ENCODE data around the gene GCAT. TPM values are rescaled to one million over a fixed set of nuclear protein-coding genes. Genes with fewer than 3 reads are reported as not detected.

The GCAT gene
- total and polyA plus RNA-seq, 9 of the 15 experiments (the other 6 are each of a cell fraction or from before 2014, with no cell fraction given), result 1.9 to 69.9 (median 26.4) TPM

- peak; percentile 93 for TF ChIP-seq EP400 (IDR thresholded peaks at IDR 0.05)
- TF ChIP-seq, protein P1, sequence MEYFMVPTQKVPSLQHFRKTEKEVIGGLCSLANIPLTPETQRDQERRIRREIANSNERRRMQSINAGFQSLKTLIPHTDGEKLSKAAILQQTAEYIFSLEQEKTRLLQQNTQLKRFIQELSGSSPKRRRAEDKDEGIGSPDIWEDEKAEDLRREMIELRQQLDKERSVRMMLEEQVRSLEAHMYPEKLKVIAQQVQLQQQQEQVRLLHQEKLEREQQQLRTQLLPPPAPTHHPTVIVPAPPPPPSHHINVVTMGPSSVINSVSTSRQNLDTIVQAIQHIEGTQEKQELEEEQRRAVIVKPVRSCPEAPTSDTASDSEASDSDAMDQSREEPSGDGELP (CRISPR knock-in tag; IDR thresholded peaks at IDR 0.05; ENCODE audit: borderline replicate concordance), result 0 out of 2 replicates have a peak, but pooled peaks have one; percentile 53
- TF ChIP-seq KLF13 (tag; IDR thresholded peaks at IDR 0.05; ENCODE audit: borderline replicate concordance, low read depth), result 0 out of 2 replicates have a peak, but pooled peaks have one; percentile 47
- no peak for TF ChIP-seq ZNF740 (CRISPR knock-in tag; IDR thresholded peaks at IDR 0.05)
- TF ChIP-seq ZNF740 (tag; IDR thresholded peaks at IDR 0.05), result no peak
- TF ChIP-seq NR2C1 (IDR thresholded peaks at IDR 0.05), result peak; percentile 81
- peak; percentile 87 for TF ChIP-seq NR2C1 (tag; IDR thresholded peaks at IDR 0.05)
- no peak for TF ChIP-seq ZNF165 (CRISPR knock-in tag; IDR thresholded peaks at IDR 0.05; ENCODE audit: borderline replicate concordance)
- no peak for TF ChIP-seq TCF3 (CRISPR knock-in tag; IDR thresholded peaks at IDR 0.05)
- peak; percentile 39; the same call in 1 of the 2 replicates for TF ChIP-seq JUND (IDR thresholded peaks at IDR 0.05; ENCODE audit: borderline replicate concordance, low read depth, low read length)
- TF ChIP-seq JUND (tag; IDR thresholded peaks at IDR 0.05; ENCODE audit: borderline replicate concordance, low read depth, low read length), result no peak
- TF ChIP-seq FOSL1 (tag; conservative IDR thresholded peaks at IDR 0.05), result no peak
- peak; percentile 70; the same call in 1 of the 2 replicates for TF ChIP-seq TAF7 (tag; IDR thresholded peaks at IDR 0.05)
- peak; percentile 96 for TF ChIP-seq RBFOX2 (IDR thresholded peaks at IDR 0.05; ENCODE audit: low read depth, low read length)
- no peak for TF ChIP-seq ZNF146 (CRISPR knock-in tag; IDR thresholded peaks at IDR 0.05; ENCODE audit: unreplicated experiment)
- TF ChIP-seq POLR2B (IDR thresholded peaks at IDR 0.05; ENCODE audit: low read depth, partially characterized antibody), result peak; percentile 94
- no peak for TF ChIP-seq ZNF764 (CRISPR knock-in tag; IDR thresholded peaks at IDR 0.05; ENCODE audit: low read depth)
- peak; percentile 53 for TF ChIP-seq L3MBTL2 (IDR thresholded peaks at IDR 0.05)
- TF ChIP-seq, protein P2, sequence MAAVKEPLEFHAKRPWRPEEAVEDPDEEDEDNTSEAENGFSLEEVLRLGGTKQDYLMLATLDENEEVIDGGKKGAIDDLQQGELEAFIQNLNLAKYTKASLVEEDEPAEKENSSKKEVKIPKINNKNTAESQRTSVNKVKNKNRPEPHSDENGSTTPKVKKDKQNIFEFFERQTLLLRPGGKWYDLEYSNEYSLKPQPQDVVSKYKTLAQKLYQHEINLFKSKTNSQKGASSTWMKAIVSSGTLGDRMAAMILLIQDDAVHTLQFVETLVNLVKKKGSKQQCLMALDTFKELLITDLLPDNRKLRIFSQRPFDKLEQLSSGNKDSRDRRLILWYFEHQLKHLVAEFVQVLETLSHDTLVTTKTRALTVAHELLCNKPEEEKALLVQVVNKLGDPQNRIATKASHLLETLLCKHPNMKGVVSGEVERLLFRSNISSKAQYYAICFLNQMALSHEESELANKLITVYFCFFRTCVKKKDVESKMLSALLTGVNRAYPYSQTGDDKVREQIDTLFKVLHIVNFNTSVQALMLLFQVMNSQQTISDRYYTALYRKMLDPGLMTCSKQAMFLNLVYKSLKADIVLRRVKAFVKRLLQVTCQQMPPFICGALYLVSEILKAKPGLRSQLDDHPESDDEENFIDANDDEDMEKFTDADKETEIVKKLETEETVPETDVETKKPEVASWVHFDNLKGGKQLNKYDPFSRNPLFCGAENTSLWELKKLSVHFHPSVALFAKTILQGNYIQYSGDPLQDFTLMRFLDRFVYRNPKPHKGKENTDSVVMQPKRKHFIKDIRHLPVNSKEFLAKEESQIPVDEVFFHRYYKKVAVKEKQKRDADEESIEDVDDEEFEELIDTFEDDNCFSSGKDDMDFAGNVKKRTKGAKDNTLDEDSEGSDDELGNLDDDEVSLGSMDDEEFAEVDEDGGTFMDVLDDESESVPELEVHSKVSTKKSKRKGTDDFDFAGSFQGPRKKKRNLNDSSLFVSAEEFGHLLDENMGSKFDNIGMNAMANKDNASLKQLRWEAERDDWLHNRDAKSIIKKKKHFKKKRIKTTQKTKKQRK (IDR thresholded peaks at IDR 0.05; ENCODE audit: borderline replicate concordance, low read depth, low read length), result no peak
- TF ChIP-seq CEBPG (CRISPR knock-in tag; IDR thresholded peaks at IDR 0.05), result no peak
- TF ChIP-seq CEBPG (tag; conservative IDR thresholded peaks at IDR 0.05 in 1 of 2, IDR thresholded peaks at IDR 0.05 in 1 of 2), result no peak
These were observed 41.5 kb downstream of the GCAT start, which contains the start of gene EIF3L (continued) for GRCh38 chr22:37849089-37849751.
